HT-29 (cell line): ENCODE measurements around the gene LRRC8B. TPM values are rescaled to one million over a fixed set of nuclear protein-coding genes. Genes with fewer than 3 reads are reported as not detected.
"Not testable (repeated sequence)": the region's sequence is repeated elsewhere in the genome, so short reads cannot be mapped to it uniquely, and the experiment has no call there.

Experiments
- DNase-seq: peaks from one replicate; pipeline ENCODE4 v3.0.0-alpha.2; 2015; ENCODE audit warnings: low spot score
- total RNA-seq: library from RNA; depleted of rRNA; stranded (reverse); fragments of >200 nt; shearing (Covaris generic); gene quantifications from 2 replicates; pipeline ENCODE4 v1.2.3, GENCODE V29; 2014

Gene LRRC8B
- total RNA-seq, 1 experiment from 2014 or later, result 11.5 TPM

GRCh38 chr1:89607586-89608318 lies 83.1 kb downstream of the LRRC8B start:
- no peak for DNase-seq

GRCh38 chr1:89608319-89608983 lies 83.8 kb downstream of the LRRC8B start:
- no peak for DNase-seq

- DNase-seq, result no peak
These were observed 84.5 kb downstream of the LRRC8B start for GRCh38 chr1:89608984-89609725.

- no peak for DNase-seq
These were observed 85.3 kb downstream of the LRRC8B start for GRCh38 chr1:89609781-89610456.

- no peak for DNase-seq
These were observed 85.9 kb downstream of the LRRC8B start for GRCh38 chr1:89610457-89611011.

GRCh38 chr1:89611721-89612120 lies 87.1 kb downstream of the LRRC8B start:
- DNase-seq, result no peak

GRCh38 chr1:89613928-89614327 lies 89.3 kb downstream of the LRRC8B start:
- DNase-seq, result no peak

- peak; percentile 41 for DNase-seq
These were observed 91.3 kb downstream of the LRRC8B start for GRCh38 chr1:89615676-89616598.

GRCh38 chr1:89616844-89617627 lies 92.4 kb downstream of the LRRC8B start:
- DNase-seq, result no peak

- DNase-seq, result no peak
These were observed 96.0 kb downstream of the LRRC8B start for GRCh38 chr1:89620664-89621063.

- peak; percentile 6 for DNase-seq
These were observed 98.3 kb downstream of the LRRC8B start for GRCh38 chr1:89622895-89623294.

GRCh38 chr1:89624314-89624713 lies 99.7 kb downstream of the LRRC8B start:
- DNase-seq, result no peak

- no peak for DNase-seq
These were observed 100.2 kb downstream of the LRRC8B start for GRCh38 chr1:89624715-89625323.

GRCh38 chr1:89627596-89627962 lies 103.0 kb downstream of the LRRC8B start:
- DNase-seq, result no peak

GRCh38 chr1:89629146-89629545 lies 104.5 kb downstream of the LRRC8B start:
- DNase-seq, result no peak

GRCh38 chr1:89629600-89629999 lies 105.0 kb downstream of the LRRC8B start:
- not testable (repeated sequence) for DNase-seq

GRCh38 chr1:89630048-89630447 lies 105.4 kb downstream of the LRRC8B start:
- no peak for DNase-seq

GRCh38 chr1:89631816-89632656 lies 107.4 kb downstream of the LRRC8B start:
- peak; percentile 65 for DNase-seq
